Vagina (tissue), 2 donors: ENCODE results near the gene CNTN1. TPM values are rescaled to one million over a fixed set of nuclear protein-coding genes. Genes with fewer than 3 reads are reported as not detected.

ENCODE experiments used
- DNase-seq, 2 donors: peaks; one replicate each; pipeline ENCODE4 v3.0.0-alpha.2; 2017; ENCODE audit errors: extremely low spot score in 2 of 2
- H3K27ac ChIP-seq: fragments of 200-600 bp; sonication (generic); one replicate; pipeline ENCODE4 v1.5.1; 2019
- H3K27me3 ChIP-seq: fragments of 200-600 bp; sonication (generic); one replicate; pipeline ENCODE4 v1.5.1; 2019
- H3K36me3 ChIP-seq, 2 donors: fragments of 200-600 bp; sonication (generic); one replicate each; pipeline ENCODE4 v1.5.1; 2017 to 2019
- H3K4me1 ChIP-seq: fragments of 200-600 bp; sonication (generic); one replicate; pipeline ENCODE4 v1.5.1; 2019
- H3K4me3 ChIP-seq, 2 donors: fragments of 200-600 bp; sonication (generic); 1 replicate in 1 of 2; 2 replicates in 1 of 2; pipeline ENCODE4 v1.5.1; 2016 to 2019
- H3K9me3 ChIP-seq: fragments of 200-600 bp; sonication (generic); one replicate; pipeline ENCODE4 v1.5.1; 2019
- CTCF ChIP-seq, 3 experiments: fragments of 450-650 bp in 2 of 3; fragments of 200-600 bp in 1 of 3; sonication (generic) in 1 of 3; IDR thresholded peaks; one replicate each; pipeline ENCODE4 v1.5.1; 2017 to 2019; ENCODE audit warnings: antibody characterized with exemption in 3 of 3, mild to moderate bottlenecking in 2 of 3, moderate library complexity in 2 of 3
- POLR2A ChIP-seq, 2 donors: fragments of 450-650 bp; IDR thresholded peaks; one replicate each; pipeline ENCODE4 v1.6.1; 2017; ENCODE audit warnings: antibody characterized with exemption in 2 of 2, mild to moderate bottlenecking in 2 of 2, moderate library complexity in 2 of 2
- POLR2AphosphoS5 ChIP-seq, 2 donors: sonication (generic); formaldehyde crosslinking; IDR thresholded peaks; one replicate each; pipeline ENCODE4 v1.9.0; 2017; ENCODE audit warnings: antibody characterized with exemption in 2 of 2, mild to moderate bottlenecking in 2 of 2, low read depth in 1 of 2; ENCODE audit not compliant: insufficient read depth in 1 of 2
- intact Hi-C: fragments of 100-400 bp; cut with DNase I; formaldehyde crosslinking; loops from one replicate; pipeline ENCODE4 v1.15.1; 2023
- total RNA-seq: library from RNA; depleted of rRNA; stranded (reverse); fragments of >200 nt; gene quantifications from one replicate; pipeline ENCODE4 v1.2.3, GENCODE V29; 2016

The CNTN1 gene
- total RNA-seq, 1 donor from 2014 or later = 15.2 TPM

- H3K27ac ChIP-seq = no peak overlapping the region
- no peak overlapping the region for H3K4me3 ChIP-seq
- intact Hi-C loops = no loop called here
- H3K27me3 ChIP-seq = no peaks in the 10 kb centered on the region
- no peak for DNase-seq
- TF ChIP-seq POLR2AphosphoS5 (IDR thresholded peaks at IDR 0.05; ENCODE audit: insufficient read depth in 1 of 2, low read depth in 1 of 2) (no peak), POLR2A (IDR thresholded peaks at IDR 0.05) (no peak), CTCF (IDR thresholded peaks at IDR 0.05) (no peak)
- H3K4me1 ChIP-seq = no peaks in the 10 kb centered on the region
- no peaks in the 10 kb centered on the region for H3K36me3 ChIP-seq
- peaks cover 8% of the 10 kb centered on the region for H3K9me3 ChIP-seq
Observed at GRCh38 chr12:41008472-41008871, 316.2 kb downstream of the CNTN1 start.

- no peaks in the 10 kb centered on the region for H3K9me3 ChIP-seq
- no peaks in the 10 kb centered on the region for H3K36me3 ChIP-seq
- no peak overlapping the region for H3K27ac ChIP-seq
- intact Hi-C loops = no loop called here
- TF ChIP-seq CTCF (IDR thresholded peaks at IDR 0.05) (no peak), POLR2A (IDR thresholded peaks at IDR 0.05) (no peak), POLR2AphosphoS5 (IDR thresholded peaks at IDR 0.05; ENCODE audit: insufficient read depth in 1 of 2, low read depth in 1 of 2) (no peak)
- H3K27me3 ChIP-seq = no peaks in the 10 kb centered on the region
- DNase-seq = no peak
- no peak overlapping the region for H3K4me3 ChIP-seq
- no peaks in the 10 kb centered on the region for H3K4me1 ChIP-seq
Observed at GRCh38 chr12:41011939-41012338, 319.7 kb downstream of the CNTN1 start.

- intact Hi-C loops = no loop called here
- TF ChIP-seq POLR2AphosphoS5 (IDR thresholded peaks at IDR 0.05; ENCODE audit: insufficient read depth in 1 of 2, low read depth in 1 of 2) = no peak
- TF ChIP-seq CTCF (IDR thresholded peaks at IDR 0.05) = no peak
- no peak for TF ChIP-seq POLR2A (IDR thresholded peaks at IDR 0.05)
Observed at GRCh38 chr12:41013881-41014642, 321.8 kb downstream of the CNTN1 start.

GRCh38 chr12:41014643-41015020, 322.4 kb downstream of the CNTN1 start:
- H3K4me3 ChIP-seq = no peak overlapping the region
- H3K27ac ChIP-seq = no peak overlapping the region
- no peaks in the 10 kb centered on the region for H3K36me3 ChIP-seq
- no peaks in the 10 kb centered on the region for H3K27me3 ChIP-seq
- no peak for TF ChIP-seq POLR2A (IDR thresholded peaks at IDR 0.05)
- TF ChIP-seq POLR2AphosphoS5 (IDR thresholded peaks at IDR 0.05; ENCODE audit: insufficient read depth in 1 of 2, low read depth in 1 of 2) = no peak
- no peak for TF ChIP-seq CTCF (IDR thresholded peaks at IDR 0.05)
- H3K4me1 ChIP-seq = no peaks in the 10 kb centered on the region
- no peaks in the 10 kb centered on the region for H3K9me3 ChIP-seq
- DNase-seq = no peak
- intact Hi-C loops = no loop called here

More at GRCh38 chr12:41013881-41014642, 321.8 kb downstream of the CNTN1 start:
- Histone ChIP-seq H3K4me1 (no peaks in the 10 kb centered on the region), H3K4me3 (no peak overlapping the region), H3K36me3 (no peaks in the 10 kb centered on the region), H3K27ac (no peak overlapping the region), H3K27me3 (no peaks in the 10 kb centered on the region), H3K9me3 (no peaks in the 10 kb centered on the region)
- DNase-seq = no peak

GRCh38 chr12:41018010-41018409, 325.8 kb downstream of the CNTN1 start:
- Histone ChIP-seq H3K4me3 (no peak overlapping the region), H3K27me3 (no peaks in the 10 kb centered on the region), H3K27ac (no peak overlapping the region), H3K4me1 (no peaks in the 10 kb centered on the region), H3K9me3 (no peaks in the 10 kb centered on the region), H3K36me3 (no peaks in the 10 kb centered on the region)
- DNase-seq = no peak
- TF ChIP-seq POLR2AphosphoS5 (IDR thresholded peaks at IDR 0.05; ENCODE audit: insufficient read depth in 1 of 2, low read depth in 1 of 2) (no peak), CTCF (IDR thresholded peaks at IDR 0.05) (no peak)
- intact Hi-C loops = no loop called here
